OCI-LY1 (cell line): ENCODE data around the gene AURKB.
A peak's percentile ranks its signal among the peaks of the same experiment; 100 is the strongest.

ENCODE experiments used
- H2AFZ ChIP-seq: fragments of 200-600 bp; sonication (generic), shearing (Covaris generic); 2 replicates; pipeline ENCODE4 v1.6.0; 2014; ENCODE audit warnings: antibody characterized with exemption, mild to moderate bottlenecking, low read length
- H3F3A ChIP-seq: fragments of 200-600 bp; sonication (generic), shearing (Covaris generic); 2 replicates; pipeline ENCODE4 v1.6.0; 2014; ENCODE audit warnings: mild to moderate bottlenecking, antibody characterized with exemption, low read length, moderate library complexity; ENCODE audit not compliant: insufficient read depth
- H3K27ac ChIP-seq: fragments of 200-600 bp; sonication (generic); 2 replicates; pipeline ENCODE4 v1.5.1; 2014; ENCODE audit warnings: low read length, mixed run types, mild to moderate bottlenecking, low read depth; ENCODE audit not compliant: poor library complexity, severe bottlenecking
- H3K27me3 ChIP-seq: fragments of 200-600 bp; sonication (generic); 2 replicates; pipeline ENCODE4 v1.6.0; 2014; ENCODE audit warnings: antibody characterized with exemption, mild to moderate bottlenecking, low read length, moderate library complexity; ENCODE audit not compliant: insufficient read depth
- H3K36me3 ChIP-seq: fragments of 200-600 bp; sonication (generic); 2 replicates; pipeline ENCODE4 v1.6.1; 2014; ENCODE audit warnings: mild to moderate bottlenecking, antibody characterized with exemption, low read length, moderate library complexity, mixed read lengths; ENCODE audit not compliant: insufficient read depth
- H3K4me1 ChIP-seq: fragments of 200-600 bp; sonication (generic); 2 replicates; pipeline ENCODE4 v1.5.1; 2014; ENCODE audit warnings: mild to moderate bottlenecking, low read length, moderate library complexity; ENCODE audit not compliant: insufficient read depth, severe bottlenecking
- H3K4me2 ChIP-seq: fragments of 200-600 bp; sonication (generic), shearing (Covaris generic); 2 replicates; pipeline ENCODE4 v1.6.1; 2014; ENCODE audit warnings: low read length
- H3K4me3 ChIP-seq: fragments of 200-600 bp; sonication (generic); 2 replicates; pipeline ENCODE4 v1.5.1; 2014; ENCODE audit warnings: low read length, low read depth, mild to moderate bottlenecking, mixed read lengths; ENCODE audit not compliant: poor library complexity, severe bottlenecking
- H3K79me2 ChIP-seq: fragments of 200-600 bp; shearing (Covaris generic); 2 replicates; pipeline ENCODE4 v1.6.1; 2016; ENCODE audit warnings: mixed run types, low read length, mixed read lengths; ENCODE audit not compliant: insufficient read depth
- H3K9ac ChIP-seq: fragments of 200-600 bp; sonication (generic), shearing (Covaris generic); 2 replicates; pipeline ENCODE4 v1.6.1; 2014; ENCODE audit warnings: mild to moderate bottlenecking, low read length, mixed read lengths
- H3K9me2 ChIP-seq: fragments of 200-600 bp; sonication (generic), shearing (Covaris generic); 2 replicates; pipeline ENCODE4 v1.6.1; 2014; ENCODE audit warnings: low read depth, mild to moderate bottlenecking, low read length, mixed read lengths
- H3K9me3 ChIP-seq: fragments of 200-600 bp; shearing (Covaris generic); 2 replicates; pipeline ENCODE4 v1.6.1; 2014; ENCODE audit warnings: low read length, mixed read lengths
- H4K20me1 ChIP-seq: fragments of 200-600 bp; sonication (generic), shearing (Covaris generic); 2 replicates; pipeline ENCODE4 v1.6.0; 2016; ENCODE audit warnings: mild to moderate bottlenecking, low read length; ENCODE audit not compliant: insufficient read depth
- EZH2 ChIP-seq: fragments of 200-600 bp; sonication (generic), shearing (Covaris generic); IDR thresholded peaks from 2 replicates; pipeline ENCODE4 v1.8.0; 2017; ENCODE audit warnings: borderline replicate concordance, mixed run types, mild to moderate bottlenecking, antibody characterized with exemption, low read length, moderate library complexity, mixed read lengths
- TF ChIP-seq, protein P1 (sequence below): fragments of 200-600 bp; sonication (generic), shearing (Covaris generic); IDR thresholded peaks from 2 replicates; pipeline ENCODE4 v1.5.1; 2017; ENCODE audit warnings: mild to moderate bottlenecking, antibody characterized with exemption, low read length, moderate library complexity, mixed read lengths

Gene AURKB

DNA sequence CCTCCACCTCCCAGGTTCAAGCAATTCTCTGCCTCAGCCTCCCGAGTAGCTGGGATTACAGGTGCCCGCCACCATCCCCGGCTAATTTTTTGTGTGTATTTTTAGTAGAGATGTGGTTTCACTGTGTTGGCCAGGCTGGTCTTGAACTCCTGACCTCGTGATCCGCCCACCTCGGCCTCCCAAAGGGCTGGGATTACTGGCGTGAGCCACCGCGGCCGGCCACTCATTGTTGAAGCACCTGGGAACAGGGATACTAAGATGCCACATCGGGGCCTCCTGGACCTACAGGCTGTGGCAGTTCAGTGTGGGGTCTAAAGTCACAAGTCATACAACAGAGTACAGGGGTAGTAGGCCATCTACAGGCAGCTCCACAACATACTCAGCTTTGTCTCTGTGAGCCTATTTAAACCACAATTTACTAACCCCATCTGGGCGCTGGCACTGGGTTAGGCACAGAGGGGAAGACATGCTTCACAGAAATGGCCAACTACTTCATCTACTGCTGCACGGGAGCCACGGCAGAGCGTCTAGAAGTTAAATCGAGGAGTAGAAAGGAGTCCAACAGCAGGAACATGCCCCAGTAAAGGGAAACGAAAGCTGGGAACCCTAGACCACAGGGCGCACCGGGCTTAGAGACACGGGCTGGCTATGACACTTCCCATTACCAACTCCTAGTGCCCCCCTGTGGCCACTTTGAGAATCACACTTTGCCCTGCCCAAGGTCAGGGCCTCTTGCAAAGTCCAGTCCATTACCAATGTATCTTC, 51.9 kb downstream of the AURKB start:
- H3K79me2 ChIP-seq: peaks cover 9% of the 10 kb centered on the region; the same call in 1 of the 2 replicates
- peaks cover 59% of the 10 kb centered on the region for H3K4me1 ChIP-seq
- no peak overlapping the region for H3K9ac ChIP-seq
- no peak overlapping the region for H2AFZ ChIP-seq
- H4K20me1 ChIP-seq: no peaks in the 10 kb centered on the region
- TF ChIP-seq EZH2: no peak
- TF ChIP-seq, protein P1, sequence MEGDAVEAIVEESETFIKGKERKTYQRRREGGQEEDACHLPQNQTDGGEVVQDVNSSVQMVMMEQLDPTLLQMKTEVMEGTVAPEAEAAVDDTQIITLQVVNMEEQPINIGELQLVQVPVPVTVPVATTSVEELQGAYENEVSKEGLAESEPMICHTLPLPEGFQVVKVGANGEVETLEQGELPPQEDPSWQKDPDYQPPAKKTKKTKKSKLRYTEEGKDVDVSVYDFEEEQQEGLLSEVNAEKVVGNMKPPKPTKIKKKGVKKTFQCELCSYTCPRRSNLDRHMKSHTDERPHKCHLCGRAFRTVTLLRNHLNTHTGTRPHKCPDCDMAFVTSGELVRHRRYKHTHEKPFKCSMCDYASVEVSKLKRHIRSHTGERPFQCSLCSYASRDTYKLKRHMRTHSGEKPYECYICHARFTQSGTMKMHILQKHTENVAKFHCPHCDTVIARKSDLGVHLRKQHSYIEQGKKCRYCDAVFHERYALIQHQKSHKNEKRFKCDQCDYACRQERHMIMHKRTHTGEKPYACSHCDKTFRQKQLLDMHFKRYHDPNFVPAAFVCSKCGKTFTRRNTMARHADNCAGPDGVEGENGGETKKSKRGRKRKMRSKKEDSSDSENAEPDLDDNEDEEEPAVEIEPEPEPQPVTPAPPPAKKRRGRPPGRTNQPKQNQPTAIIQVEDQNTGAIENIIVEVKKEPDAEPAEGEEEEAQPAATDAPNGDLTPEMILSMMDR: peak; percentile 75
- H3K9me3 ChIP-seq: no peaks in the 10 kb centered on the region
- H3K4me2 ChIP-seq: peak overlapping the region; percentile 14; the same call in 1 of the 2 replicates
- H3K36me3 ChIP-seq: peaks cover 27% of the 10 kb centered on the region
- no peaks in the 10 kb centered on the region for H3K9me2 ChIP-seq
- H3F3A ChIP-seq: no peaks in the 10 kb centered on the region
- H3K27me3 ChIP-seq: no peaks in the 10 kb centered on the region
- no peak overlapping the region for H3K4me3 ChIP-seq
- peak overlapping the region; percentile 62 for H3K27ac ChIP-seq

DNA sequence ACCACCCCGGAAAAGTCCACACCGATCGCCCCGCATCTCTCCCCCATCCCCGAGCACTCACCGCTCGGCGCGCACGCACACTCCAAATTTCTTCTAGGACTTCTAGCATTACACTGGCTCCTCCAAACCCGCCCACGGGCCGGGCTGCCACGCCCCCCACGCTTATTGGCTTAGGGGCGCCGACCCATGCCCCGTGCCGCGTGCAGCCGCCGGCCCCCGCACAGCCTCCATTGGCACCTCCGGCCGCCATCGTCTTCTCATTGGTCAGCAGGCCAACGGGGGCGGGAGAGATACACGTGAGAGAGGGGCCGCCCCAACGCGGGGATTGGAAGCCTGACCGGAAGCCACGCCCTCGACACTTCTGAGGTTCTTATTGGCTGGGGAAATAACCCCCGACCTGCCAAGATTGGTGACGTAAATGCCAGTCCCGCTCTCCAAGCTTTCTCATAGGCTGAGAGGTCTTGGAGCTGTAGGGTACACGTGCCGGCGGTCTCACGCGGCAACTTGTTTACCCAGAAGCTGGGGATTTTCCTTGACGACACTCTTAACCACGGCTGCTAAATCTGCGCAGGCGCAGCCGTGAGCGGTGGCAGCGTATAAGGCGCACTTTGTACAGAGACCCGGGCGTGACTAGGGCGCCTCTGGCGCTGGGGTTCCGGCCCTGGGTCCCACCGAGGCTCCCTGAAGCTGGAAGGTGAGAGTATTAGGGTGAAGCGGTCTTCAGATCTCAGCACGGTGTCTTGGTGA, 54.0 kb downstream of the AURKB start:
- TF ChIP-seq, protein P1: no peak; the same call in 1 of the 2 replicates
- no peak for TF ChIP-seq EZH2
- H3K4me3 ChIP-seq: peak overlapping the region; percentile 69
- no peaks in the 10 kb centered on the region for H3K9me2 ChIP-seq
- peaks cover 23% of the 10 kb centered on the region for H3K36me3 ChIP-seq
- peaks cover 65% of the 10 kb centered on the region for H3K4me1 ChIP-seq
- H3K9me3 ChIP-seq: no peaks in the 10 kb centered on the region
- H2AFZ ChIP-seq: no peak overlapping the region
- H3K9ac ChIP-seq: peak overlapping the region; percentile 71
- H3K4me2 ChIP-seq: peak overlapping the region; percentile 84
- no peaks in the 10 kb centered on the region for H3F3A ChIP-seq
- H3K79me2 ChIP-seq: no peaks in the 10 kb centered on the region
- no peaks in the 10 kb centered on the region for H4K20me1 ChIP-seq
- H3K27me3 ChIP-seq: no peaks in the 10 kb centered on the region
- peak overlapping the region; percentile 90 for H3K27ac ChIP-seq

DNA sequence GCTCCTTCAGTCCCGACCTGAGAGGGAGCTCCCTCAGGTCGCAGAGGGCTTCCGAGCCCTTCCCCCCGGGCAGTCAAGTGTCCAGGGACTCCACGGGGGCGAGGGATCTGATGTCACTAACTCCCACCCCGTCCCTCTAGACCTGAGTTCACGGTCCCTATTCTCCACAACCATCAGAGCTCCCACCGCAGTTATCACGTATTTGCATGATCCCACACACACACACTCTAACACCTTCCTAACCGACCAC, 54.5 kb downstream of the AURKB start:
- Histone ChIP-seq H3K4me1 (peaks cover 63% of the 10 kb centered on the region), H4K20me1 (no peaks in the 10 kb centered on the region), H3K4me3 (peak overlapping the region; percentile 69)

More for the DNA sequence above, 54.5 kb downstream of the AURKB start:
- Histone ChIP-seq H3K27me3 (no peaks in the 10 kb centered on the region), H3F3A (no peaks in the 10 kb centered on the region), H3K9me2 (no peaks in the 10 kb centered on the region), H3K79me2 (no peaks in the 10 kb centered on the region), H3K4me2 (peak overlapping the region; percentile 84), H3K27ac (peak overlapping the region; percentile 63), H3K36me3 (peaks cover 18% of the 10 kb centered on the region), H3K9me3 (no peaks in the 10 kb centered on the region), H2AFZ (no peak overlapping the region), H3K9ac (peak overlapping the region; percentile 64)
- TF ChIP-seq EZH2: no peak
- TF ChIP-seq, protein P1: no peak
